Activated naive CD4-positive, alpha-beta T cell treated with anti-CD3 and anti-CD28 coated beads, Interleukin-2, amount 50 U/mL, for 72 hours (primary cell): ENCODE data around the gene NIPAL3. TPM values are rescaled to one million over a fixed set of nuclear protein-coding genes. Genes with fewer than 3 reads are reported as not detected.
A peak's percentile ranks its signal among the peaks of the same experiment; 100 is the strongest.

Experiments
- ATAC-seq, 2 donors: fragments of 150-1000 bp; cut with Tn5 transposase; 2 replicates each; pipeline ENCODE4 v1.10.0; 2021; ENCODE audit warnings: mild to moderate bottlenecking in 2 of 2, moderate library complexity in 2 of 2
- DNase-seq, 2 donors: peaks; one replicate each; pipeline ENCODE4 v3.0.0; 2021 to 2022; ENCODE audit warnings: low spot score in 2 of 2
- H3K27ac Mint-ChIP-seq, 2 donors: one replicate each; pipeline ENCODE4 v1.8.0; 2022; ENCODE audit warnings: mild to moderate bottlenecking in 2 of 2, mixed read lengths in 2 of 2
- H3K36me3 Mint-ChIP-seq, 2 donors: one replicate each; pipeline ENCODE4 v1.8.0; 2022; ENCODE audit warnings: mixed read lengths in 2 of 2
- H3K9me3 Mint-ChIP-seq, 2 donors: one replicate each; pipeline ENCODE4 v1.8.0; 2022; ENCODE audit warnings: mixed read lengths in 2 of 2
- total RNA-seq, 2 donors: library from RNA; stranded (reverse); gene quantifications; one replicate each; pipeline ENCODE4 v1.2.3, GENCODE V29; 2022

The NIPAL3 gene
- total RNA-seq, 2 donors from 2014 or later: 40.7 to 66.1 TPM

DNA sequence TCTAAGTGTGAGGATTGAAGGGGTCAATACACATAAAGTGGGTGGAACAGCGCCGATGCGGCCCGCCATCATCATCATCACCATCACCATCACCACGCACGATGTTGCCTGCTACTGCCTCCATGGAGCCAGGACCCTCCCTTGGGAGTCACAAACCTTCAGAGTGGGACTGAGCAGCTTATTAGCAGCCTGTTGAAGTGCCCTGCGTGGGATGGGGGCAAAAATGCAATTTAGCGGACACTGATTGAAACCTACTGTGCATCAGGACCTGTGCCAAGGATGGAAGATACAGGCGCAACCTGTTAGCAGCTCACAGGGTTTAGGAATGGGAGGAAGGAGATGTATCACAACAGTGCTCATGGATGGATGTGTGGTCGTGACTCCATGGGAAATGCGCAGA is 28.7 kb upstream of the NIPAL3 start:
- ATAC-seq (no peak), DNase-seq (no peak)
- Mint-ChIP-seq H3K27ac (no peak overlapping the region), H3K9me3 (no peaks in the 10 kb centered on the region), H3K36me3 (peaks cover 9 to 13% of the 10 kb centered on the region in 2 donors)

DNA sequence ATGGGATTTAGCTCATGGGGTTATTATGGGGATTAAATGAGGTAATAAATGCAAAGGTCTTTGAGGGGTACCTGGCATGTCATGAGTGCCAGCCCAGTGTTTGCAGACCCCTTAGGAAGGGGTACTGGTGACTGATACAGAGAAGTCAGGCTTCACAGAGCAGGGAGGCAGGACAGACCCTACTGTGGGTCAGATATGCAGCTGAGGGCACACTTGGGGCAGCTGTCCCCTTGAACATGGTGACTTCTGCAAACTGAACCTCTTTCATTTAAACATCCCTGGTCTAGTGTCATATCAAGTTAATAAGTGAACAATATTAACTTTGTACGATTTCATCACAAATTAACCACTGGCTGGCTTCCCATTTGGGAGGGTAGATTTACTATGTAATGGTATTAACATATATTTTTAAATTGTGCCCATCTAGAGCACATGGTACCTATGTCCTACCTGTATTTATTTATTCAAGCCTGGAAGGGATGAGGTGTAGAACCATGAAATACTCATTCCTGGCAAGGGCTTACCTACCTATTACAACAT is 27.9 kb upstream of the NIPAL3 start:
- Mint-ChIP-seq H3K27ac (no peak overlapping the region), H3K36me3 (peaks cover 9 to 13% of the 10 kb centered on the region in 2 donors), H3K9me3 (no peaks in the 10 kb centered on the region)
- DNase-seq (no peak), ATAC-seq (no peak)

DNA sequence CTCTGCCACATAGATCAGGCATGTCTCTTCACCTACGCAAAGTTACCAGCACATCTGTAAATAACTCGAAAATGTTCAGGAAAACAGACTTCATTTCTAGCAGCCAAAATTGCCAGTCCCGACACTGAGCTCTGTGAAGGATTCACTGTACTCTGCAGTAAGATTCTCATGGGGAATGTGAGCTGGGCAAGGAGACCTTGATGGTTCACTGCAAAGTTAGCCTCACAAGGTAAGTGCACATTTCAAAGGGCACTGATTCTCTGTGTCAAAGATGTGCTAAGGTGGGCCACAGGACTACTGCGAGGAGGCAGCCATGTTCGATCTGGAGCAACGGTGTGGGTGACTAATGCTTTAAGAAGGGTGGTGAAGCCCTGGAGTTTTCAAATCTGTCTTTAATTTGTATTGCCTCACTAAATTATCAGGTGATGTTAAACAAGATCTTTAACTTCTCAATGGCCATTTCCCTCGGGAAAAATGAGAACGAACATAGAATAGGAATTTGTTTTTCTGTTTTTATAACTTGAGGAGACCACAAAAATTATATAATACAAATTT is 27.2 kb upstream of the NIPAL3 start:
- no peak overlapping the region for H3K27ac Mint-ChIP-seq
- peaks cover 8 to 9% of the 10 kb centered on the region in 2 donors for H3K36me3 Mint-ChIP-seq
- H3K9me3 Mint-ChIP-seq: no peaks in the 10 kb centered on the region
- DNase-seq (no peak), ATAC-seq (no peak)

DNA sequence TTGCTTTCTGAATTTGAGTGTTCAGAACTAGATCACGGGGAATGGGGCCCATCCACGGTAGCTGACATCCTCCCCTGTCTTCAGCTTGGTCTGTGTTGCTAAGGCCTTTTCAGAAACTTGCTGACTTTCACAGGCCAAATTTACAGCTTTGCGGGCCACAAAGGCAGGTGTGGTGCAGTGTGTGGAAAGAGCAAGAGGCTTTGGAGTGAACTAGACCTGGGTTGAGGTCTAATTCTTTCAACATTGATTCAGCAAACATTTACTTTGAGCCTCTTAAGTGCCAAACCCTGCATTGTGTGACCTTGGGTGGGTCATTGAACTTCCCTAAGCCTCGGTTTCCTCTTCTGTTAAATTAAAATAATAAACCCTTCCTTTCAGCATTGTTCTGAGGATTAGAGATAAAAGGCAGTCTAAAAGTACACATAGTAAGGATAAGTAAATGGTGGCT is 26.3 kb upstream of the NIPAL3 start:
- peaks cover 8 to 9% of the 10 kb centered on the region in 2 donors for H3K36me3 Mint-ChIP-seq
- DNase-seq (no peak), ATAC-seq (no peak)
- H3K9me3 Mint-ChIP-seq: no peaks in the 10 kb centered on the region
- H3K27ac Mint-ChIP-seq: no peak overlapping the region

DNA sequence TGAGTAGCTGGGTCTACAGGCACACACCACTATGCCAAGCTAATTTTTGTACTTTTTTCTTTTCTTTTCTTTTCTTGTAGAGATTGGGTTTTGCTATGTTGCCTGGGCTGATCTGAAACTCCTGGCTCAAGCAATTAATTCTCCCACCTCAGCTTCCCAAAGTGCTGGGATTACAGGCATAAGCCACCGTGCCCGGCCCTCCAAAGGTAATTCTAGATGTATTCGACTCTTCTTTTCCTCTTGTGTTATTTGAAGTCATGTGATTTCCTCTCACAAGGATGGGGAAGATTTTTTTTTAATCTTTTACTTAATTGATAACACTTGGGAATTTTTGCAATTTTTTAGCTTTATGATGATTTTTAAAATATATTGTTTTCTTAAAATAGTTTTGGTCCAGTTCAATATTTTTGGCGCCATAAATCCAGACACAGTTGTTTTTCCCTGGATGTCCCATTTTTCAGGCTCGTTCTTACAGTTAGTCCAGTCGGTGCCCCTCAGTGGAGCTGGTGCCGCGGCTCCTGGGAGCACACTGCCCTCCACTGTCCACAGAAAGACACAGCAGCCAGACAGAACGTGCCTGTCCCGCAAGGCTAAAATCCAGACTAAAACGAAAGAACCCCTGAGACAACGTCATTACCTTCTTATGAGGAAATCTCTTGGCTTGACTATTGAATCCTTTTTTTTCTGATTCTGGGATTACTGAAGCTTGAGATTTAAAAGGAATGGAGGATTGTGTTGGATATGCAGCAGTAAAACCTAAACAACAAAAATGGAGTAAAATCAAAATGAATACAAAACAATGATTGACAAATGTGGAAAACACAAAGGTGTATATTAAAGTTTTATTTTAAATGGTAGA is 24.4 kb upstream of the NIPAL3 start:
- Mint-ChIP-seq H3K9me3 (no peaks in the 10 kb centered on the region), H3K36me3 (peaks cover 8 to 9% of the 10 kb centered on the region in 2 donors), H3K27ac (peak overlapping the region; percentile 67 to 90)
- ATAC-seq (peak; percentile 66 to 71), DNase-seq (peak in 1 of 2 donors; percentile 69)

DNA sequence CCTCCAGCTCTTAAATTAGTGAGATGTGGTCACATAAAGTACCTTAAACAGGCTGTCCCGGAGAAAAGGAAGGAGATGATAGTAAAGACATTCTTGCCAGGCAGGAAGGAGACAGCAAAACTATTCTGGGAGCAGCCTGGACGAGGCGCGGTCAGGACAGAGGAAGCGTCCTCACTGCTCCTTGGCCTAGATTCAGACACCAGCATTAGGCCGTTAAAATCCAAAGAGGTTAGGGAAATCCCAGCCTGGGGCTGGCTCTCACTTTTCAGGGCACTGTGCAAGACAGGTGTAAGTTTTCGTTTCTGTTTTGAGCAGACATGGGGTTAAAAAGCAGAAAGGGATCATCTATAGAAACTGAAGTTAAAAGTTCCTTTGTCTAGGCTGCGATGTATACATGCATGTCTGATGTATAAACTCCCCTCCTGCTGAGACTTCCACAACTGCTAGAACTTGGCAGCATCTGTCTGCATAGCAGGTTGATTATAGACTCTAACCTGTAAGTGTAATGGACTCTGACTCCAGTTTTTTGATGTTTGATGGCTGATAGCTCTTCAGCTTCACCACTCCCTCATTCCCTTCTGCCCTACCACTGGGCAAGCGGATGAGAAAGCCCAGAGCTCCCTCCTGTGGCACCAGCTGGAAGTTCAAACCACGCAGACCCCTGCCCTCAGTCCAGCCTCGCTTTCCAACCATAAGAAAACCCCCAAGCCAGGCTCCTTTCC is 23.6 kb upstream of the NIPAL3 start:
- Mint-ChIP-seq H3K27ac (peak overlapping the region; percentile 67 to 90), H3K36me3 (peaks cover 1 to 8% of the 10 kb centered on the region in 2 donors), H3K9me3 (no peaks in the 10 kb centered on the region)
- peak; percentile 60 to 65 for DNase-seq
- ATAC-seq: peak; percentile 83 to 88

DNA sequence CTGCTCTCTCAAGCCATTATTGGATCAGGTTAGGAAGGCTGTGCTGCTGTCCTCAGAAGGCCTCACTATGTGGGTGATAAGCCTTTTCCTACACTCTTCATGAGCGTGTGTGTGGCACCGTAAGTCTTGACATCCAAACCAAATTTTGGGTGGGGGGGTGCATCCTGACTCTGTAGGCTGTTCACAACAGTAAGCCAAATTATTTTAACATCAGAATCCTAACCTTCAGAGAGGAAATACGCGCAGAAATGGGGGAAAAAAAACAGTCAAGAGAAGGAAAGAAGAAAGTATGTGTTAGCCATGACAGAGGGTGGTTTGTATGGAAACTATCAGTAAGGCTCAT is 23.0 kb upstream of the NIPAL3 start:
- no peaks in the 10 kb centered on the region for H3K9me3 Mint-ChIP-seq
- ATAC-seq (peak; percentile 1 to 3), DNase-seq (no peak)
- peaks cover 0 to 8% of the 10 kb centered on the region in 2 donors for H3K36me3 Mint-ChIP-seq
- peak overlapping the region; percentile 67 to 84 for H3K27ac Mint-ChIP-seq

DNA sequence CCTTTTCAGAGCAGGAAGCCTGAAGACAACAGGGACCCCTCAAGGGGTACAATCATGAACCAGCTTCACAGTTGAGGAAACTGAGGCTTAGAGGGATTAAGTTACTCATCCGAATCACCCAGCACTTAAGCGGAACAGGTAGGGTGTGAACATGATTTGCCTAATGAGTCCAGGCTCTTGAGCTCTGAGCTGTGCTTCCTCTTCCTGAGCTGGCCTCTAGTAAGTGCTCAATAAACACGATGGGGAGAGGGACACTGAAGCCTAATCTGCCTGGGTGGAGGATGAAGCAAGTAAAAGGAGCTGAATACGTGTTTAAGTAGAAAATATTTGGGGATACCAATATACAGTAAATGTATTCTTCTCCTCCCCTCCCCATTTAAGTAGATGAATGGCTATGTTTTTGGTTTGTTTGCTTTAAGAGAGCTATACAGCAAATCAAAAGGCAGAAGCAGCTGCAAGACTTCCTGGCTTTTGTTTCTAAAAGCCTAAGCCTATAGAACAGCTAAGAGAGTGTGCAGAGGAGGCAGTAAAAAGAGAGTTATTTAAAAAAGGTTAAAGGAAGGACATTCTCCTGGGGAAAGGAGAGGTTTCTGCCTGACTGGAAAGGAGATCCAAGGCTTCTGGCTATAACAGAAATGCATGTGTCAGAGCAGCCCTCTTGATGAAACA is 22.5 kb upstream of the NIPAL3 start:
- DNase-seq: no peak

DNA sequence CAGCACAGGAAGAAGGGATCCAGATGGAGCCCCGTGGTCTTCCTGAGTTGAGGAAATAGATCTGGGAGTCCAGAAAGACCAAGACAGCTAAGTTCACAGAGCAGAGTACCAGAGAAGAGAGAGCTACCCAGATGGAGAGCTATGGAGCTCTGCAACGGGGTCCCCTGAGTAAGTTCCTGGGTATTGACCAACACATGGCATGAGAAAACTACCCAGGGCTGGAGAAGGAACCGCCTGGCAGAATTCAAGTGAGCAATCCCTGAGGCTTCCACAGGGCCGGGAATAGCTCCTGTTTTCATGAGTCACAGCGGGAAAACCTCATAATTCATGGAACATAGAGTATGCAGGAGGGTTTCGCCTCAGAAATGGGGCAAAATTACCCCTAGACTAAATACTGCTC is 21.7 kb upstream of the NIPAL3 start:
- Mint-ChIP-seq H3K9me3 (no peaks in the 10 kb centered on the region), H3K27ac (peak overlapping the region in 1 of 2 donors; percentile 67), H3K36me3 (peaks cover 0 to 8% of the 10 kb centered on the region in 2 donors)
- DNase-seq (no peak), ATAC-seq (no peak)

More for the DNA sequence above, 22.5 kb upstream of the NIPAL3 start:
- Mint-ChIP-seq H3K27ac (peak overlapping the region; percentile 67), H3K9me3 (no peaks in the 10 kb centered on the region), H3K36me3 (peaks cover 0 to 8% of the 10 kb centered on the region in 2 donors)
- no peak for ATAC-seq

DNA sequence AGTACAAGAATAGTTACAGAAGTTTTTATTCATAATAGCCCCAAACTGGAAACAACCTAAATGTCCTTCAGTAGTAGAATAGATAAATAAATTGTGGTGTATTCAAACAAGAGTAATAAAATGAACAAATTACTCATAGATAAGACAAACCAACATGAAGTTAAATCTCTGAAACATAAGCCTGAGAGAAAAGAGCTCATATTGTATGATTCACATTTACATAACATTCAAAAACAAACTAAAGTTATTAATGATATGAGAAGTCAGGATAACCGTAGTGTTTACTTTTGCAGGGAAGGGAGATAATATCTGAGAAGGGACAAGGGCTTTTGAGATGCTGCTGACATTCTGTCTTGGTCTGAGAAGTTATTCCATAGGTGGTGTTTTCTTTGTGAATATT is 15.5 kb upstream of the NIPAL3 start:
- Mint-ChIP-seq H3K36me3 (no peaks in the 10 kb centered on the region), H3K9me3 (no peaks in the 10 kb centered on the region), H3K27ac (no peak overlapping the region)
- DNase-seq: no peak
- no peak for ATAC-seq

DNA sequence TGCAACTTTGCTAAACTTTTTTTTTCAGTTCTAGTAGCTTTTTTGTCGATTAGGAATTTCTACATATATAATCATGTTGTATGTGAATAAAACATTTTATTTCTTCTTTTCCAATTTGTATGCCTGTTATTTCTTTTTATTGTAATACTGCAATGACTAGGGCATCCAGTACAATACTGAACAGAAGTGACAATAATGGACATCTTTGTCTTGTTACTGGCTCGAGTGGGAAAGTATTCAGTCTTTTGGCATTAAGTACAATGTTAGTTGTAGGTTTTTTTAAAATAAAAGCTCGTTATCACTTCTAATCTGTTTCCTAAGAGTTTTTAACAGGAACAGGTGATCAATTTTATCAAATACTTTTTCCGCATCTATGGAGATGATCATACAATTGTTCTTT is 11.8 kb upstream of the NIPAL3 start:
- no peak overlapping the region for H3K27ac Mint-ChIP-seq
- DNase-seq: no peak
- H3K9me3 Mint-ChIP-seq: no peaks in the 10 kb centered on the region
- H3K36me3 Mint-ChIP-seq: peaks cover 0 to 8% of the 10 kb centered on the region in 2 donors
- ATAC-seq: no peak

DNA sequence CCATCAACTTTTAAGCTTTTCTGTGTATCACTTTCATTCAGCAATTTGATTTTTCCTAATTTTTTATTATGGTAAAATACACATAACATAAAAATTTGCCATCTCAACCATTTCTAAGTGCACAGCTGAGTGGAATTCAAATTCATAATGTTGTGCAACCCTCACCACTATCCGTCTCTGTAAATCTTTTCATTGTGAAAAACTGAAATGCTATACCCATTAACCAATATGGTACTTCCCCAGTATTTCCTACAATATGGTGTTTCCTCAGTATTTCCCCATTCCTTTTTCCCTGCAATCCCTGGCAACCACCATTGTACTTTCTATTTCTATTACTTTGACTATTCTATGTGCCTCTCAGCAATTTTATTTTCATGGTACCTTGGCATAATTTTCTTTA is 8.8 kb upstream of the NIPAL3 start:
- ATAC-seq (no peak), DNase-seq (no peak)
- H3K27ac Mint-ChIP-seq: no peak overlapping the region
- peaks cover 0 to 8% of the 10 kb centered on the region in 2 donors for H3K36me3 Mint-ChIP-seq
- H3K9me3 Mint-ChIP-seq: no peaks in the 10 kb centered on the region

DNA sequence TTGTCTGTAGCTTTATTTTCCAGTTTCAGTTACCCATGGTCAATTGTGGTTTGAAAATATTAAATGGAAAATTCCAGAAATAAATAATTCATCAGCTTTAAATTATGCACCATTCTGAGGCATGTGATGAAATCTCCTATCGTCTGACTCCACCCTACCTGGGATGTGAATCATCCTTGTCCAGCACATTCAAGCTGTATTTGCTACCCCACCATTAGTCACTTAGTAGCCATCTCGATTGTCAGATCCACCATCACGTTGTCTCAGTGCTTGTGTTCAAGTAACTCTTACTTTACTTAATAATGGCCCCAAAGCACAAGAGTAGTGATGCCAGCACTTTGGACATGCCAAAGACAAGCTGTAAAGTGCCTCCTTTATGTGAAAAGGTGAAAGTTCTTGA is 6.1 kb upstream of the NIPAL3 start:
- Mint-ChIP-seq H3K27ac (no peak overlapping the region), H3K36me3 (peaks cover 0 to 8% of the 10 kb centered on the region in 2 donors), H3K9me3 (no peaks in the 10 kb centered on the region)
- ATAC-seq (no peak), DNase-seq (no peak)

DNA sequence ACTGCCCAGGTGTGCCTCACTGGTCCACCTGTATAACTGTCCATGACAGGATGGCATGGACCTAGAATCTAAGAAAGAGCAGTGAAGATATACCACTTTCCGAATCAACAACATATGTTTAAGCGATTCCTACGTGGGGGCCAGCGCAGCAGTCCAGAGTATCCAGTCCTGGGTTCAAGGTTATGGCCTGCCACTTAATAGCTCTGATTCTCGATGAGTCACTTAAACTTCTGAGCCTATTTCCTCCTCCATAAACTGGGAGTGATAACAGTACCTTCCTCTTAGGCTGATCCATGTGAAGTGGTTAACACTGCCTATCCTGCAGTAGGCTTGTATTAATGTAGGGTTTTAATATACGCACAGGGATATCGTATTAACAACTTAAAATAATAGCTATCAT is 4.9 kb upstream of the NIPAL3 start:
- H3K9me3 Mint-ChIP-seq: no peaks in the 10 kb centered on the region
- DNase-seq: no peak
- H3K27ac Mint-ChIP-seq: no peak overlapping the region

DNA sequence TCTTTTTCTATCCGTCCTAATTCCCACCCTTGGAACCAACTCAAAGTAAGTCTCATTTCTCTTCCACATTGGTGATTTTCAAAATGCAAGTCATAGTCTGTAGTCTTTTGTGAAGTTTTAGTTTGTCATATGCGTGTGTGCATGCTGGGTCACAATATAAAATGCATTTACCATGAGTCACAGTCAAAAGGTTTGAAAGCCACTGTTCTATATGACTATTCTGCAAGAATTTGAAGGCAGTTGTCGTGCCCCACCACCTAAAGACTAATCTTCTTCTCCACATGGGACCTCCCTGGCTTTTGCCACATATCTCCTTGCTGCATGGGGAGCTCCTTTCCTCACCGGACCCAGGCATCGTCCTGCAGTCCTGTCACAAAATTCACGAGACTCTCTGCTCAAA is 3.6 kb upstream of the NIPAL3 start:
- DNase-seq (no peak), ATAC-seq (no peak)
- Mint-ChIP-seq H3K27ac (no peak overlapping the region), H3K9me3 (no peaks in the 10 kb centered on the region), H3K36me3 (peaks cover 12 to 18% of the 10 kb centered on the region in 2 donors)

More for the DNA sequence above, 4.9 kb upstream of the NIPAL3 start:
- ATAC-seq: no peak
- peaks cover 2 to 10% of the 10 kb centered on the region in 2 donors for H3K36me3 Mint-ChIP-seq

DNA sequence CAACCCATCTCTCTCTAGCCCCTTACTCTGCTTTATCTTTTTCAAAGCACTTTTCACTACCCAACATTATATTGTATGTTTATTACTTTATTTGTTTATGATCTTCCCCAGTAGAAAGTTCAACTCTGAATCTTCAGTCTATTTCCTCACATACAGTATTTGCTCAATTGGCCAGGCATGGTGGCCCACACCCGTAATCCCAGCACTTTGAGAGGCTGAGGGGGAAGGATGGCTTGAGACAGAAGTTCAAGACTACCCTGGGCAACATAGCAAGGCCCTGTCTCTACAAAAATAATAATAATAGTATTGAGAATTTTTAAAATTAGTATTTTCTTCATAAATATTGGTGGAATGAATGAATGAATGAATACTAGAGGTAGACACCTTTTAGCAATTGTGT is 3.2 kb upstream of the NIPAL3 start:
- no peaks in the 10 kb centered on the region for H3K9me3 Mint-ChIP-seq
- ATAC-seq (no peak), DNase-seq (no peak)
- H3K36me3 Mint-ChIP-seq: peaks cover 12 to 18% of the 10 kb centered on the region in 2 donors
- no peak overlapping the region for H3K27ac Mint-ChIP-seq
